Neural progenitor cell (in vitro differentiated cells): ENCODE results near the gene SPOCK1.

Experiments used
- CTCF ChIP-seq: fragments of 200-600 bp; sonication (generic); IDR thresholded peaks from 2 replicates; pipeline ENCODE4 v1.5.1; 2017; ENCODE audit warnings: antibody characterized with exemption, mild to moderate bottlenecking
- EZH2 ChIP-seq: fragments of 200-600 bp; sonication (generic); IDR thresholded peaks from 2 replicates; pipeline ENCODE4 v1.6.1; 2017; ENCODE audit warnings: antibody characterized with exemption, mild to moderate bottlenecking, moderate library complexity

- no peak for TF ChIP-seq EZH2
- TF ChIP-seq CTCF = no peak
These were observed 2.8 kb upstream of the SPOCK1 start for GRCh38 chr5:137501846-137502406.
